ENCODE data around the gene LIPC.
A peak's percentile ranks its signal among the peaks of the same experiment; 100 is the strongest.

Gene LIPC

DNA sequence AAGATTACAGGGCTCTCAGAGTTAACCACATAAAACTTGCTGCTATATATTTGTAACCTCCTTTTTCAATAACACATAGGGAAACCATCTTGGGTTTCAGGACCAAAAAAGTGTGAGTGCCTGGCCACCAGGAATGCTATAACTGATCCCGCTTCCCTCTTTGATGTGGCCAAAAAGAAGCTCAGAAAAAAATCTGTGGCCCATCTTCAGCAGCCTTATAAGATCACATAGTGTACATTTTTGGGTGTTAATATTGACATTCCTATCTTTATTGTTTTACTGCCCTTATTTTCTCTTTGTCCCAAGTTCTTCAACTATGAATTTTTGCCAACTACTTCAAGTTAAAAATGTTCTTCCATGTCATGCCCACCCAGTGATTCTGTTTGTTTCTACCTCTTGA lies 102.8 kb downstream of the LIPC start:
- DNase-seq = no peak

DNA sequence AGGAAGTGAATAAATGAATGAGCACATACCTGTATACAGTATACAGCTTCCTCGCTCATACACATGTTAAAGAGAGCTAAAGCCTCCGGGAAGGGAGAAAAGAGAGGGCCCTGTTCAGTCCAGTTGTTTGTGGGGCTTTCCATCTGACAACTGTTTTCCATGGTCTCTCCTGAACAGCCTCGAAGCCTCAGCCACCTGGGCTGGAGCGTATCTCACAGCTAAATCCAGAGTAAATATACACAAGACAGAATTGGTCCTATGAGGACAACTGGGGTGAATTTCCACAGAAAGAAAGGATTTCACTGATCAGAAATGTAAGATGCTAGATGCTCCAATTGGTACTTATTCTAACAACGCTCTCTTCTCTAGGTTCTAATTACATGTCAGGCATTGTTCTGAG lies 103.5 kb downstream of the LIPC start:
- DNase-seq = no peak

GRCh38 chr15:58535894-58536293 lies 104.1 kb downstream of the LIPC start:
- DNase-seq = no peak

DNA sequence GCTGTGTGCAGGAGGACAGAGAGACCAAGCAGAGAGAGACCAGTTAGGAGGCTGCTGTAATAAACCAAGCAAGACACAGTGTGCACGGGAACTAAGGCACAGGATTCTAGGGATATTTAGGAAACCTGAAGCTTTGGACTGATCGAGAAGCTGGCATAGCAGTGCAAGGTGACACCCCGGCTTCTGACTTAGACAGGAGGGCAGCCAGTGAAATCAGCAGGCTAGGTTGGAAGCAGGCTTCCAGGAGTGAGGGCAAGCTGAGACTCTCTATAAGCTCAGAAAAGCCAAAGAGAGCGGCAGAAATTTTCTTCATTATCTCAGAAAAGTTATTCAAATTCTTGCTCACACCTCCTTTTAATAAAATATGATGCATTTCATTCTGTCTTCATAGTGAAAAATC lies 104.6 kb downstream of the LIPC start:
- no peak for DNase-seq

GRCh38 chr15:58537033-58537432 lies 105.2 kb downstream of the LIPC start:
- DNase-seq = no peak

DNA sequence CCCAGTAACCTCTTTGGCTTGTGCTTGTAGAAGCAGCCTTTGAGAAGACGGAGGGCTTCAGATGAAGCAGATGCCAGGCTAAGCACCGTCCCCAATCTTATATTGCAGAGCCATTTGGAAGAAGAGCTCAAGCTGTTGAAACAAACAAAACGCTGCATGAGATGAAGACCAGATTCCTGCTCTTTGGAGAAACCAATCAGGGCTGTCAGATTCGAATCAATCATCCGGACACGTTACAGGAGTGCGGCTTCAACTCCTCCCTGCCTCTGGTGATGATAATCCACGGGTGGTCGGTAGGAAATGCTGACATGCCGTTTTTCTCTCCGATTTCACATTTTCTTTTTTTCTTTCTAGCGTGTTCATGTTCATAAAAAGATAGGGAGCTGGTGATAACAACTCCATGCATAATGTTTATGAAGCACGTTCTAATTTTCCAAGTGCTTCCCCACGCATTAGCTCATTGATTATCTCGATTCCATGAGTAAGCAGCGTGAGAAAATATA lies 106.5 kb downstream of the LIPC start:
- DNase-seq = no peak

GRCh38 chr15:58538901-58539300 lies 107.1 kb downstream of the LIPC start:
- DNase-seq = no peak

GRCh38 chr15:58539548-58539947 lies 107.8 kb downstream of the LIPC start:
- DNase-seq = no peak

DNA sequence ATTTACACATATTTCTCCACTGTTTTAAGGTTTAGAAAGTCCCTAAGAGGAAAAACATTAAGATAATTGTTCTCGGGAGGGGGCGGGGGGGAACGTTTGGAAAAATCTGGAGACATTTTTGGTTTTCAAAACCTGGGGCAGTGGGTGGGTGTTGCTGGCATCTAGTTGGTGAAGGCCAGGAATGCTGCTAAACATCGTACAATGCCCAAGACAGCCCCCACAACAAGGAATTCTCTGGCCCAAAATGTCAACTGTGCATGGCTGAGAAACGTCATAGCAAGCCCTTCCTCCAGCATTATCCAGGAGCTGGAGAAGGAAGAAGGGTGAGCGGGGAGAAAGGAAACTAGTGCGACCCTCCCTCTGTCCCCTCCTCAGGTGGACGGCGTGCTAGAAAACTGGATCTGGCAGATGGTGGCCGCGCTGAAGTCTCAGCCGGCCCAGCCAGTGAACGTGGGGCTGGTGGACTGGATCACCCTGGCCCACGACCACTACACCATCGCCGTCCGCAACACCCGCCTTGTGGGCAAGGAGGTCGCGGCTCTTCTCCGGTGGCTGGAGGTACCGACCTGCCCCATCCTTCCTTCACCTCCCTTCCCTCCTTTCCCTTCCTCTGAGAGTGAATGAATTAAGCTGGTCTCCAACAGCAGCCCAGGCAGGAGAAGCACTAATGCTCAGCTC lies 109.8 kb downstream of the LIPC start:
- DNase-seq = no peak

- DNase-seq = no peak
These were observed 112.0 kb downstream of the LIPC start for GRCh38 chr15:58543664-58544335.

DNA sequence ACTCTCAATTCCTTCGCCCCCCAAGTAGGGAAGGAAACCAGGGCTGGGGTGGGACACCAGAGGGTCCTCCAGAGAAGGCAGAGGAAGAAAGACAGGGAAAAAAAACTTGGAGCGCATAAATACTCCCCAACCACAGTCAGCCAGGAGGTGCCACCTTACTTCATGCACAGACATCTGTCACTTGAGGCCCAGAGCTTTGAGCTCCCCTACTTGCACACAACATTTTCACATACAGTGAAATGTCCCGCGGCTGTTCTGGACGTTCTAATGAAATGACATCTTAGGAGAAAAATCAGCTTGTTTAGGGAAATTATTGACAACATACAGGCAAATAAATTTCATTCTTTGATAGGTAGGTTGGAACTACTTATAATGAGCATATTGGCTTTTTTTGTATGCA lies 113.0 kb downstream of the LIPC start:
- no peak for DNase-seq

DNA sequence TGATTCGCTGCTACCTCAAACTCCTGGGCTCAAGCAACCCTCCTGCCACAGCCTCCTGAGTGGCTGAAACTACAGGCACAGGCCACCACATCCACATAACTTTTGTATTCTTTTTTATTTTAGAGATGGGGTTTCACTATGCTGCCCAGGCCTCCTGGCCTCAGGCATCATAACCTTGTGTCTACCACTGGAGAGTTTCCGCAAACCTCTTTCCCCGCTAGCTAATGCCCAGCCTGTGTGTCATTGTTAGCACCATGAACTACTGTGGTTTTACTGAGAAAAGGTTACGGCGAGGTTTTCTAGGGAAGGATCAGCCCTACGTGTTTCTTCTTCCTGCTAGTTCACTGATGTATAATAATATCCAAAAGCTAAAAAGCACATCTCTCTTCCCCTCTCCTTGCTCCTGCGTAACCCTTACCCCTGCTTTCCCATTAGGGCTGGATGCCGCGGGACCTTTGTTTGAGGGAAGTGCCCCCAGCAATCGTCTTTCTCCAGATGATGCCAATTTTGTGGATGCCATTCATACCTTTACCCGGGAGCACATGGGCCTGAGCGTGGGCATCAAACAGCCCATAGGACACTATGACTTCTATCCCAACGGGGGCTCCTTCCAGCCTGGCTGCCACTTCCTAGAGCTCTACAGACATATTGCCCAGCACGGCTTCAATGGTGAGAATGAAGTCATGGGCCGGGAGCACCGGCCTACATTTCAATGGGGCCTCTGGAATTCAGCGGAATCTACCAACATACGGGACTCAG lies 113.7 kb downstream of the LIPC start:
- no peak for DNase-seq

- DNase-seq = no peak
These were observed 114.3 kb downstream of the LIPC start for GRCh38 chr15:58546066-58546591.

GRCh38 chr15:58546635-58547627 lies 115.1 kb downstream of the LIPC start:
- no peak for DNase-seq

- DNase-seq = no peak
These were observed 116.0 kb downstream of the LIPC start for GRCh38 chr15:58547628-58548307.

DNA sequence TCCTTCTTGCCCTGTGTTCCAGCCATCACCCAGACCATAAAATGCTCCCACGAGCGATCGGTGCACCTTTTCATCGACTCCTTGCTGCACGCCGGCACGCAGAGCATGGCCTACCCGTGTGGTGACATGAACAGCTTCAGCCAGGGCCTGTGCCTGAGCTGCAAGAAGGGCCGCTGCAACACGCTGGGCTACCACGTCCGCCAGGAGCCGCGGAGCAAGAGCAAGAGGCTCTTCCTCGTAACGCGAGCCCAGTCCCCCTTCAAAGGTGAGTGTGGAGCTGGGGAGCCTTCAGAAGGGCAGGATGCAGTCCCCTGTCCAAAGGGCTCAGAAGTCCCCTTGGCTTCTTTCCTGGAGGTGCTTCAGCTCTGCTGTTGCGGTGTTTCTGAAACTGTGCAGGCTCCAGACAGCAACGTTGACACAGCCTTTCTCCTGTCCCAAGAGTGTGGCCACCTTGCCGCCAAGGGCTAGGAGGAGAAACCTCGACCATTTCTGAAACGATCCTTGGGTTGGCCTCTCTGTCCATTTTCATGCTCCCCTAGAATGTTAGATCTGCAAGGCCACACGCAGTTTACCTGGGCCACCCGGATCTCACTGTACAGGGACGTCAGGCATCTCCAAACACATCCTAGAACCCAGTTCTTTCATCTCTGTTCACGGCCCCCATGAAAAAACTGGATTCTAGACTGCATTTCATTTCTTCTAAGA lies 116.7 kb downstream of the LIPC start:
- DNase-seq = no peak

DNA sequence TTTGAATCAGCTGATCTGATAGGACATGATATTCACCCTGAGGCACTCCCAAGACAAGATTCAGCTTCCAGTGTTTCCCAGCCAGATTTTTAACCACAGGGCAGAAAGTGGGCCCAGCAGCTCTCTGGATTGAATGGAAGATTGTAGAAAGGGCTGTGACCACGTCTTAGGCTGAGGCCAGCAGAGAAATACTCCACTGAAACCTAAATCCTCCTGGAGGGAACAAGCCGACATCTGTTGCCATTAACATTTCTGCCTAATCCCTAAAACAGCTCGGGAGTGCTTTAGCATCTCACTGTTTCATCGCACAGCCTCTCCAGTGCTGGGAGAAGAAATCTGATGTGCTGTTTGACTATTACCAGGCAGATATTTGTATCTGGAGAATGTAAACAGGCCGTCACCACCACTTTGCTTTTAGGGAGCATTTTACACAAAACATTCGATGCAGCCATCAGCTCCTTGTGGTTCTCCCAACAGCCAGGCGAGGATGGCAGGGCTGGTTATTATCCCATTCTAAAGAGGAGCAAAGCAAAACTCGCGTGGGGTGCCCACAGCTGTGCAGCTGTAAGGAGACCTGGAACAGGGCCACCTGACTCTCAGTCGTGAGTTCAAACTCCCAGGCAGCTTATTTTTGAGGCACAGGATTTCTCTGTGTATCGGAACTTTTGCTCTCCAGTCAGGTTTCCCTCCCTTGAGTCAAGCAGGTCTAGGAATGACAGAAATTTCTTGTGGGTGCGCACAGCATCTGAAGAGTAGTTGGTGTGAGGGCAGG lies 117.4 kb downstream of the LIPC start:
- DNase-seq = no peak

GRCh38 chr15:58549785-58550074 lies 117.9 kb downstream of the LIPC start:
- peak in 3 of 56 donors; percentile 10 to 34 (median 11) for DNase-seq
